Measurements from ENCODE around the gene RNF38.
"Not testable (repeated sequence)": the region's sequence is repeated elsewhere in the genome, so short reads cannot be mapped to it uniquely, and the experiment has no call there.

Gene RNF38

DNA sequence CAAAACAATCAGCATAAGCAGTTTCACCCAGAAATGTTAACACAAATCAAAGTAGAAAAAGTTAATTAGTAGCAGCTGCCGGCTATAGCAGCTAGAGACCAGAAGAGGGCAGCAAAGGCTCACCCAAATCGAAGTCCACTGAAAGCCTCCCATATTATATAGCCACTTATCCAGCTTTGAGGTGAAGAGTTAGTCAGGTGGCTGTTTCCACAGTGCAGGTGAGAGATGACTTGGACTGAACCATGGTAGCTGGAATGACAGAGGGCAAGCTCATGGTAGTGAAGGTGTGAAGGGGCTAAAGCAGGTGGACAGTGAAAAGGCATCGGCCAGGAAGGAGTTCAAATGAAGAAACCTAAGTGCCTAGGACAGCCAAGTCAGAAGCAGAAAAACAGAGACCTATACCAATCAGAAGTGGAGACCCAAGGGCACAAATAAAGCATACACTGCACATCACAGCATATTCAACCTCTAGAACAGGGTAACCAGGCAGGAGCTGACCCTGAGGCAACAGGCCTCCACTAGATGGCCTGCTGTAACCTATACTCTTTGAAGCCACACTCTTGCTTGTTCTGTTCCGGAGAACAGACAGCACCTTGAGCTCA, 7.2 kb upstream of the RNF38 start:
- peak; percentile 85 for DNase-seq (ENCODE audit: low spot score)

DNA sequence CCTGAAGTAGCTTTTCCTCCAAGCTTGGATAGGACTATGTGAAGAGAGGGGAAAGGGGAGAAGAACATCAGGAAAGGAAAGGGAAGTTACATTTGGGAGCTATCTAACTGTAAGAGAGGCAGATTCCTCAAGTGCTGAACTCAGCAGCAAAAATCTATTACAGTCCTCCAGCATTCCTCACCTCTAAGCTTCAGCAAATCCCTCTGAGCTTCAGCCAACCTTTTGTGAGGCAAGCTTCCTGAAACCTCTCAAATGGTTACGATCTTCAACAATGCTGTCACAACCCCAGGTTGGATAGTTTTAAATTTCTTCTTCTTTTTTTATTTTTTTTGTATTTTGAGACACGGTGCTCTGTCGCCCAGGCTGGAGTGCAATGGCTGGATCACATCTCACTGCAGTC, 2.5 kb upstream of the RNF38 start:
- DNase-seq (ENCODE audit: low spot score): no peak

GRCh38 chr9:36401897-36402480, 1.9 kb upstream of the RNF38 start:
- no peak for DNase-seq (ENCODE audit: low spot score)

DNA sequence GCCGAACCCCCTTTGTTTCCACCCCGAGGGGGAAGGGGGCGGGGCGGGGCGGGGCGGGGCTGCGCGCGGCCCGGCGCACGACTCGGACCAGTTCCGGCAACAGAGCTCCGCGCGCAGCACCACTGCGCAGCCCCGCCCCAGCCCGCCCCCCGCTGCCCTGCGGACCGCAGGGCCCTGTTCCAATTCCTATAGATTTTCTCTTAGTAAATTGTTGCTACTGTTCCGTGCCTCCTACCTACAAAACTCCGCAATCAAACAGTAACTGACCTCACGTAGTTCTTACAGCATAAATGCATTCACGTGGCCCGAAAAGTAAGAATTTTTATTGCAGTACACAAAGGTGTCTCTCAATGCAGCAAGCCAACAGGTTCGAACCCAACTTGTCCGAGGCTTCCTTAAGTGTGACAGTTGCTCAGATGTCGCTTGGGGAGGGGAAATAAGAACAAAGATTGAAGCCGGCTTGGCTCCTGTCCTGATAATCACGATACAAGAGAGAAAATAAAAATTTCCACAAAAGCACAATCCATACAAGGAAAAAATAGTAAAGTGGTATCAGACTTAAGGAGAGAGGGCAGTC, 1.2 kb upstream of the RNF38 start:
- DNase-seq (ENCODE audit: low spot score): peak; percentile 74

- peak; percentile 87 for DNase-seq (ENCODE audit: low spot score)
Observed at GRCh38 chr9:36400332-36401163, 479 bp upstream of the RNF38 start.

- no peak for DNase-seq (ENCODE audit: low spot score)
Observed at GRCh38 chr9:36398745-36399144, 1.3 kb downstream of the RNF38 start.

DNA sequence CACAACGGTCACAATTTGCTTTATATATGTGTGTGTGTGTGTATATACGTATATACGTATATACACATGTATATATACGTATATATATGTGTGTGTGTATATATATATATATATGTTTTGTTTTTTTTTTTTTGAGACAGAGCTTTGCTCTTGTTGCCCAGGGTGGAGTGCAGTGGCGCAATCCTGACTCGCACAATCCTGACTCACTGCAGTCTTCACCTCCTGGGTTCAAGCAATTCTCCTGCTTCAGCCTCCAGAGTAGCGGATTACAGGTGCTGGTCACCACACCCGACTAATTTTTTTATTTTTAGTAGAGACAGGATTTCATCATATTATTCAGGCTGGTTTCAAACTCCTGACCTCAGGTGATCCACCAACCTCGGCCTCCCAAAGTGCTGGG, 3.1 kb downstream of the RNF38 start:
- DNase-seq (ENCODE audit: low spot score): no peak

GRCh38 chr9:36392489-36392888, 7.6 kb downstream of the RNF38 start:
- DNase-seq (ENCODE audit: low spot score): no peak

- DNase-seq (ENCODE audit: low spot score): no peak
Observed at GRCh38 chr9:36389590-36389989, 10.5 kb downstream of the RNF38 start.

- DNase-seq (ENCODE audit: low spot score): not testable (repeated sequence)
Observed at GRCh38 chr9:36386396-36386965, 13.6 kb downstream of the RNF38 start.

DNA sequence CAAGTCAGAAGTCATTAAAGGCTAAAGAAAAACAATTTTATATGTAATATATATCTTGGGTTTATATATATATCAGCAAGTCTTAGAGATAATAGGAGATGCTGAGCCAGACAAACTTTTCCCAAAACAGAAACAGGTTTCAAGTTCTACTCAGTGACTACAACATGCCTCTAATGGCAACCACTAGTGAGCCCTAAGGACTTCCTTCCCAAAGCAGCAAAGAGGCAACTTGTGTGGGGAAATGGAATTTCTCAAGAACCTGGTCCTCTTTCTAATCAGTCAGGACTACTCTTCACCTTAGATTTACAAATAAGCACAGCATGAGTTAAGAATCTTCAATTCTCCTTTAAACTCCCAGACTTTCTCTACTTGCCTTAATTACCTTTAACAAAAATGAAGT, 17.6 kb downstream of the RNF38 start:
- no peak for DNase-seq (ENCODE audit: low spot score)

GRCh38 chr9:36364577-36364976, 35.5 kb downstream of the RNF38 start:
- DNase-seq (ENCODE audit: low spot score): no peak

DNA sequence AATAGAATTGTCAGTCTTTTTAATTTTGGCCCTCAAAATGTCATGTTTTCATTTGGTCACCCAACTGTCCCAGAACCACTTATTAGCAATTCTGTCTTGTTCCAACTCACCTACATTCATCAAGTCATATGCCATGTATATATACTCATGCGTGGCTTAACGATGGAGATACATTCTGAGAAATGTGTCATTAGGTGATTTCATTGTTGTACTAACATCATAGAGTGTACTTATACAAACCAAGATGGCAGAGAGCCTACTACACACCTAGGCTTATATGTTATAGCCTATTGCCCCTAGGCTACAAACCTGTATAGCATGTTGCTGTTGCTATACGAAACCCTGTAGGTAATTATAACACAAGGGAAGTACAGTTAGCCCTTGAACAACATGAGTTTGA, 36.6 kb downstream of the RNF38 start:
- no peak for DNase-seq (ENCODE audit: low spot score)

GRCh38 chr9:36358486-36358885, 41.6 kb downstream of the RNF38 start:
- no peak for DNase-seq (ENCODE audit: low spot score)

DNA sequence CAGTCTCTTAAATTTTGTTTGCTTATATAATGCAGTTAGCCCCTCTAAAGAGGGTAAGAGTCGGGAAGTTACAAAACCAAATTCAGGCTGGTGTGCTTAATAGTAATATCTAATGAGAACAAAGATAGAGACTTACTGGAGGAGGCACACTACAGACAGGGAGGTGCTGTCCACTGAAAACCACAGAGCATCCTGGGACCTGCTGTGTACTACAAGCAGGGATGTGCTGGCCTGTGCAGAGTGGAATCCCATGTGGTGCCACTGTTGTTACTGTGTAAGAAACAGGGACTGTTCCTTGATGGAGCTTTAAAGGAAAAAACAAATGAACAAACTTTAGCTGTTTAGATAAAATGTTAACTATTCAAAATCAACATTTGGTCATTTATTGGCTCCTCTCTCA, 42.4 kb downstream of the RNF38 start:
- no peak for DNase-seq (ENCODE audit: low spot score)

GRCh38 chr9:36346569-36346968, 53.5 kb downstream of the RNF38 start:
- DNase-seq (ENCODE audit: low spot score): no peak

- no peak for DNase-seq (ENCODE audit: low spot score)
Observed at GRCh38 chr9:36345103-36345846, 54.8 kb downstream of the RNF38 start.

GRCh38 chr9:36341936-36342577, 58.0 kb downstream of the RNF38 start:
- DNase-seq (ENCODE audit: low spot score): no peak

- DNase-seq (ENCODE audit: low spot score): peak; percentile 40
Observed at GRCh38 chr9:36337865-36338264, 62.2 kb downstream of the RNF38 start.

DNA sequence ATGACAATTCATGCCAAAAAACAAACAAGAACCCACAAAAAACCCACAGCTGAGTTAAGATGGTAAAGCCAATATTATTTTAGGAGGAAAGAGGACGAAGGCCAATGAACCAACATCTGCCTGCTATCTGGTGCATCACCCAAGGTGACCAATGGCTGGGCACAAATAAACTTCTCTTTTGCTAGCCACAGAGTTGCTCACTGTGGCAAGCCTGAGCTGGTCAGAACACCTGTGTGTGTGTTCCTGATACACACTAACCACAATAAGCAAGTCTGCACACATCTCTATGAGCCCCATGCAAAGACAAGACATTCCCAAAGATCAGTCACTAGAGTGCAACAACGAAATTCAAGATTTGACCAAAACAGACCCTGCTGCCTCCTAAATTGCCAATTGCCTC, 63.1 kb downstream of the RNF38 start:
- no peak for DNase-seq (ENCODE audit: low spot score)

GRCh38 chr9:36336131-36336907, 63.8 kb downstream of the RNF38 start:
- no peak for DNase-seq (ENCODE audit: low spot score)
